Mesenchymal stem cell (in vitro differentiated cells and primary cell): ENCODE results near the gene TMEM35A.

Experiments
- DNase-seq: peaks from one replicate; pipeline ENCODE4 v3.0.0-alpha.2; 2013
- H2AFZ ChIP-seq: one replicate; pipeline ENCODE4 v1.6.1; 2013; ENCODE audit warnings: low read depth, mild to moderate bottlenecking, control low read depth, inconsistent platforms, low read length, moderate library complexity
- H2AK5ac ChIP-seq: 2 replicates; pipeline ENCODE4 v1.6.1; 2013; ENCODE audit warnings: low read length, moderate library complexity, mild to moderate bottlenecking, inconsistent platforms; ENCODE audit not compliant: severe bottlenecking
- H2BK120ac ChIP-seq: one replicate; pipeline ENCODE4 v1.6.1; 2013; ENCODE audit warnings: low read depth, mild to moderate bottlenecking, inconsistent platforms, low read length, moderate library complexity
- H2BK12ac ChIP-seq, 2 experiments: one replicate each; pipeline ENCODE4 v1.6.1; 2013; ENCODE audit warnings: inconsistent platforms in 2 of 2, low read length in 2 of 2, mild to moderate bottlenecking in 2 of 2, moderate library complexity in 2 of 2, control low read depth in 1 of 2
- H2BK15ac ChIP-seq: one replicate; pipeline ENCODE4 v1.6.1; 2013; ENCODE audit warnings: mild to moderate bottlenecking, low read depth, inconsistent platforms; ENCODE audit not compliant: poor library complexity, severe bottlenecking
- H2BK5ac ChIP-seq: 2 replicates; pipeline ENCODE4 v1.6.1; 2013; ENCODE audit warnings: low read depth, mild to moderate bottlenecking, low read length, control low read depth, inconsistent platforms; ENCODE audit not compliant: poor library complexity, severe bottlenecking
- H3K14ac ChIP-seq, 2 experiments: one replicate each; pipeline ENCODE4 v1.6.1; 2013; ENCODE audit warnings: inconsistent platforms in 2 of 2, low read length in 2 of 2, control low read depth in 1 of 2, mild to moderate bottlenecking in 1 of 2, moderate library complexity in 1 of 2
- H3K18ac ChIP-seq, 2 experiments: one replicate each; pipeline ENCODE4 v1.6.1; 2013; ENCODE audit warnings: inconsistent platforms in 2 of 2, low read length in 2 of 2, control low read depth in 1 of 2, low read depth in 1 of 2, mild to moderate bottlenecking in 1 of 2
- H3K23ac ChIP-seq, 2 experiments: one replicate each; pipeline ENCODE4 v1.6.1; 2013; ENCODE audit warnings: inconsistent platforms in 2 of 2, low read length in 2 of 2, mild to moderate bottlenecking in 2 of 2, moderate library complexity in 2 of 2, control low read depth in 1 of 2
- H3K27ac ChIP-seq: 2 replicates; pipeline ENCODE4 v1.5.1; 2013; ENCODE audit warnings: mild to moderate bottlenecking, moderate library complexity, low read length, control low read depth, inconsistent platforms; ENCODE audit not compliant: poor library complexity, severe bottlenecking
- H3K27me3 ChIP-seq, 2 experiments: 2 replicates each; pipeline versions ENCODE4 v1.6.1 to v1.7.0; 2013; ENCODE audit warnings: low read length in 2 of 2, mild to moderate bottlenecking in 2 of 2, moderate library complexity in 2 of 2, control low read depth in 1 of 2, inconsistent platforms in 1 of 2; ENCODE audit not compliant: control insufficient read depth in 1 of 2, insufficient read depth in 1 of 2
- H3K36me3 ChIP-seq, 2 experiments: 2 replicates each; pipeline versions ENCODE4 v1.6.1 to v1.7.0; 2013; ENCODE audit warnings: low read length in 2 of 2, control low read depth in 1 of 2, inconsistent platforms in 1 of 2, low read depth in 1 of 2, mild to moderate bottlenecking in 1 of 2; ENCODE audit not compliant: insufficient read depth in 2 of 2, control insufficient read depth in 1 of 2
- H3K4ac ChIP-seq, 2 experiments: one replicate each; pipeline ENCODE4 v1.6.1; 2013; ENCODE audit warnings: inconsistent platforms in 2 of 2, low read length in 2 of 2, mild to moderate bottlenecking in 2 of 2, moderate library complexity in 2 of 2, control low read depth in 1 of 2, low read depth in 1 of 2
- H3K4me1 ChIP-seq: 2 replicates; pipeline ENCODE4 v1.6.1; 2013; ENCODE audit warnings: low read depth, low read length, control low read depth; ENCODE audit not compliant: control insufficient read depth, insufficient read depth
- H3K4me2 ChIP-seq: 2 replicates; pipeline ENCODE4 v1.6.1; 2013; ENCODE audit warnings: low read length, mild to moderate bottlenecking, inconsistent platforms; ENCODE audit not compliant: poor library complexity, severe bottlenecking
- H3K4me3 ChIP-seq, 2 experiments: 2 replicates each; pipeline versions ENCODE4 v1.5.1 to v1.7.0; 2013; ENCODE audit warnings: low read length in 2 of 2, mild to moderate bottlenecking in 2 of 2, control low read depth in 1 of 2, low read depth in 1 of 2; ENCODE audit not compliant: insufficient read depth in 1 of 2
- H3K79me1 ChIP-seq: replicated peaks from 2 replicates; pipeline ENCODE4 v1.6.1; 2013; ENCODE audit warnings: mild to moderate bottlenecking, control low read depth, low read length, inconsistent platforms; ENCODE audit not compliant: poor library complexity, severe bottlenecking
- H3K9ac ChIP-seq: 2 replicates; pipeline ENCODE4 v1.7.0; 2013; ENCODE audit warnings: mild to moderate bottlenecking, low read length, moderate library complexity
- H3K9me3 ChIP-seq: 2 replicates; pipeline ENCODE4 v1.7.0; 2013; ENCODE audit warnings: mild to moderate bottlenecking, low read length; ENCODE audit not compliant: control insufficient read depth
- H4K8ac ChIP-seq: one replicate; pipeline ENCODE4 v1.6.1; 2013; ENCODE audit warnings: inconsistent platforms, mild to moderate bottlenecking, low read length, moderate library complexity
- H4K91ac ChIP-seq: one replicate; pipeline ENCODE4 v1.6.1; 2013; ENCODE audit warnings: mild to moderate bottlenecking, low read length, inconsistent platforms
- WGBS: methylation state at CpG from one replicate; pipeline ENCODE4 v1.1.7; 2013; ENCODE audit warnings: mixed read lengths; 5-methylcytosine and 5-hydroxymethylcytosine counted together

Gene TMEM35A

GRCh38 chrX:101117701-101118100, 39.0 kb downstream of the TMEM35A start:
- Histone ChIP-seq H3K27me3 (no peaks in the 10 kb centered on the region), H4K91ac (no peak overlapping the region), H3K23ac (no peak overlapping the region), H2BK5ac (no peak overlapping the region), H2BK12ac (no peak overlapping the region), H3K4me3 (peak overlapping the region in 1 of 2 experiments; percentile 53), H3K4me2 (no peak overlapping the region), H3K79me1 (no peaks in the 10 kb centered on the region), H3K18ac (no peak overlapping the region), H3K14ac (no peak overlapping the region), H3K36me3 (peaks cover 0 to 3% of the 10 kb centered on the region in 2 experiments), H3K4me1 (no peaks in the 10 kb centered on the region), H3K9me3 (no peaks in the 10 kb centered on the region), H2AFZ (no peak overlapping the region), H3K27ac (no peak overlapping the region), H3K9ac (peak overlapping the region; percentile 72), H2BK15ac (no peak overlapping the region), H2AK5ac (no peak overlapping the region), H4K8ac (no peak overlapping the region), H2BK120ac (no peak overlapping the region), H3K4ac (no peak overlapping the region)
- 96% methylated on average over 1 of the region's 3 CpGs for WGBS
- no peak for DNase-seq

DNA sequence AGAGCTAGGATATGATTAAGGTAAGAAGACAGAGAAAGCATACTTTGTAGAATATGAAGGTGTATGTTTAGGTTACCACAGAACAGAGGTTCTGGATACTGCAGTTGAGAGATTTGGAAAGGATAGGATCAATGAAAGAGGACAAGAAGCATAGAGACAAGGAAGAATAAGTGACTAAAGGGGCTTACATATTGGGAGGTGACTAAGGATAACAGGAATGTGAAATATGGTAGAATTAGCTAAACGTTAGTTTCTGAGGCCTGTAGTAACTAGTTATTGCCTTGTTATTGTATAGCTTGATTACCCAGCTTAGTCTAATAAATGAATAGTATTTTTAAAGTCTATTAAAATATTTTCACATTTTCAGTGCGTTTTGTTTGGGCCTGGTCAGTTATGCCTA, 57.6 kb downstream of the TMEM35A start:
- no peak overlapping the region for H3K4ac ChIP-seq
- no peak overlapping the region for H3K14ac ChIP-seq
- H3K27me3 ChIP-seq: no peaks in the 10 kb centered on the region
- H3K79me1 ChIP-seq: no peaks in the 10 kb centered on the region
- H4K91ac ChIP-seq: no peak overlapping the region
- H2BK15ac ChIP-seq: no peak overlapping the region
- H2BK5ac ChIP-seq: no peak overlapping the region
- no peak overlapping the region for H3K4me3 ChIP-seq
- H3K27ac ChIP-seq: no peak overlapping the region
- H3K18ac ChIP-seq: no peak overlapping the region
- H3K9ac ChIP-seq: no peak overlapping the region
- no peak overlapping the region for H2BK120ac ChIP-seq
- no peak overlapping the region for H2AFZ ChIP-seq
- WGBS: no CpG with 5 or more reads among the region's 2 CpGs
- no peak for DNase-seq
- no peak overlapping the region for H3K23ac ChIP-seq
- H3K4me2 ChIP-seq: no peak overlapping the region
- no peak overlapping the region for H2AK5ac ChIP-seq
- no peaks in the 10 kb centered on the region for H3K36me3 ChIP-seq
- H2BK12ac ChIP-seq: no peak overlapping the region
- H3K9me3 ChIP-seq: no peaks in the 10 kb centered on the region
- H4K8ac ChIP-seq: no peak overlapping the region
- H3K4me1 ChIP-seq: no peaks in the 10 kb centered on the region
